ENCODE data around the gene ZNF367.
A peak's percentile ranks its signal among the peaks of the same experiment; 100 is the strongest.

The ZNF367 gene

GRCh38 chr9:96459268-96460007 is 41.3 kb upstream of the ZNF367 start:
- TF ChIP-seq, protein P1, sequence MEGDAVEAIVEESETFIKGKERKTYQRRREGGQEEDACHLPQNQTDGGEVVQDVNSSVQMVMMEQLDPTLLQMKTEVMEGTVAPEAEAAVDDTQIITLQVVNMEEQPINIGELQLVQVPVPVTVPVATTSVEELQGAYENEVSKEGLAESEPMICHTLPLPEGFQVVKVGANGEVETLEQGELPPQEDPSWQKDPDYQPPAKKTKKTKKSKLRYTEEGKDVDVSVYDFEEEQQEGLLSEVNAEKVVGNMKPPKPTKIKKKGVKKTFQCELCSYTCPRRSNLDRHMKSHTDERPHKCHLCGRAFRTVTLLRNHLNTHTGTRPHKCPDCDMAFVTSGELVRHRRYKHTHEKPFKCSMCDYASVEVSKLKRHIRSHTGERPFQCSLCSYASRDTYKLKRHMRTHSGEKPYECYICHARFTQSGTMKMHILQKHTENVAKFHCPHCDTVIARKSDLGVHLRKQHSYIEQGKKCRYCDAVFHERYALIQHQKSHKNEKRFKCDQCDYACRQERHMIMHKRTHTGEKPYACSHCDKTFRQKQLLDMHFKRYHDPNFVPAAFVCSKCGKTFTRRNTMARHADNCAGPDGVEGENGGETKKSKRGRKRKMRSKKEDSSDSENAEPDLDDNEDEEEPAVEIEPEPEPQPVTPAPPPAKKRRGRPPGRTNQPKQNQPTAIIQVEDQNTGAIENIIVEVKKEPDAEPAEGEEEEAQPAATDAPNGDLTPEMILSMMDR (IDR thresholded peaks at IDR 0.05; ENCODE audit: low read depth, low read length, missing control alignments), result no peak
- no peak overlapping the region for H3K4me3 ChIP-seq (ENCODE audit: low read depth, low read length)
- no peak for DNase-seq (ENCODE audit: low read depth)

DNA sequence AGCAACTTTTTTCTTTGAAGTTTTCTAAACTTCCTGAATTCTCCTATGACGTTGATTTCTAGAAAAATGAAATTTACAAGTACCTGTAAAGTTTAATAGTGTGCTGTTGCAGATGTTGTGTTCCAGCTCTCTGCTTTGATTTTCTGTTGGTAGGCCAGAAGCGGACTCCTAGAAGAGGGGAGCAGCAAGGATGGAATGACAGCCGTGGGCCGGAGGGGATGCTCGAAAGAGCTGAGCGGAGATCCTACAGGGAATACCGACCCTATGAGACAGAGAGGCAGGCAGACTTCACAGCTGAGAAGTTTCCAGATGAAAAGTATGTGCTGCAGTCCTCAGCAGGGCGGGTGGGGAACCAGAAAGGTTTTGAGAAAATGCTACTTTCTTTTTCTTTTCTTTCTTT is 40.1 kb upstream of the ZNF367 start:
- DNase-seq (ENCODE audit: low read depth), result no peak
- TF ChIP-seq, protein P1 (IDR thresholded peaks at IDR 0.05; ENCODE audit: low read depth, low read length, missing control alignments), result no peak
- H3K4me3 ChIP-seq (ENCODE audit: low read depth, low read length), result no peak overlapping the region

DNA sequence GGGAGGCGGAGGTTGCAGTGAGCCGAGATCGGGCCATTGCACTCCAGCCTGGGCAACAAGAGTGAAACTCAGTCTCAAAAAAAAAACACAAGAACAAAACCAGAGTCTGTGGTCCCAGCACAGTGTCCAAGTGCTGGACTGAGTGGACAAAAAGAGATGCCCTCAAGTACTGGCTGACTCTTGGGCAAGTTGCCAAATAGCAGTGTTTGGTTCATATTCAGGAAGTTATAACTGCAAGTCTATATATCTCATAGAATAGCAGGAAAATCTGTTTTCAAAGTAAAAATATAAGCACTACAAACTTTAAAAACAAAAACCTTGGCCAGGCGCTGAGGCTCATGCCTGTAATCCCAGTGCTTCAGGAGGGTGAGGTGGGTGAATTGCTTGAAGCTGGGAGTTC is 39.1 kb upstream of the ZNF367 start:
- no peak for DNase-seq (ENCODE audit: low read depth)
- TF ChIP-seq, protein P1 (IDR thresholded peaks at IDR 0.05; ENCODE audit: low read depth, low read length, missing control alignments), result no peak
- no peak overlapping the region for H3K4me3 ChIP-seq (ENCODE audit: low read depth, low read length)

GRCh38 chr9:96453625-96454024 is 35.5 kb upstream of the ZNF367 start:
- no peak for DNase-seq (ENCODE audit: low read depth)
- TF ChIP-seq, protein P1 (IDR thresholded peaks at IDR 0.05; ENCODE audit: low read depth, low read length, missing control alignments), result peak; percentile 37
- H3K4me3 ChIP-seq (ENCODE audit: low read depth, low read length), result no peak overlapping the region

DNA sequence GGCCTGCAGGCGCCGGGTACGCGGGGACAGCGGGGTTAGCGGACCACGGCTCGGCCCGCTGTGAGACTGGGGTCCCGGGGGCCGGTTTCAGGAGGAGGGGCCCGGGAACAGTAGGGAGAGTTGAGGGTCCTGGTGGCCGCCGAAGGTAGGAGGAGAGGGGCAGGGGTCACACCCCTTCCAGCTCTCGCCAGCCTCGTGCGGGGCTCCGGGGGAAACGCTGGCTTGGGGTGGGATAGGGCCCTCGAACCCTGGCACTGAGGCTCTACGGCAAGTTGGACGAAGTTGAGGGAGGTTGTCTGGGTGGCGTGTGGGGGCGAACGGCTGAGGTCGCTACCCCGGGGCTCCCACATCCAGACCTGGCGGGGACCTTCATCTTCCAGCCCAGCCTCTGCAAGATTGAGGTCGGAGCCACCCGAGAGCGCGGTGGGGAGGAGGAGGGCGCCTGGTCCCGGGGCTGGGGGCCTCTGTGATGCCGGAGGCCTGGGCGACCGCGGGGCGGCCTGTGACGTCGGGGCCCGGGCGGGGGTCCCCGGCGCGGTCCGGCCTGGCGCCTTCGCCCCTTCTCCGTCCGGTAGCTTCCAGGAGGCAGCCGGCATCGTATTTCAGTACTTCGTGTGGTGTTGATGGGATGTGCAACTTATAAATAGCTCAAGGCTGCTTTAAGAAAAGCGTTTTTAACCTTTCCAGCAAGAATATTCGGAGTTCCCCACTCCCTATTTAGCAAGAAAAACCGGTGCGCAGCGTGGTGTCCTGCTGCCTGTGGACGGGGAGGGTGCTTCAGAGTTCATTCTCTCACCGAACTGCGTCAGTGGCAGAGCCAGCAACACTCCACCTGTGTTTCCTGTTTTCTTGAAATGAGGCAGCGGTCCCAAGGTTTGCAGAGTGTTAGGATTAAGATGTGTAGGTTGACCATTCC is 32.7 kb upstream of the ZNF367 start:
- no peak for DNase-seq (ENCODE audit: low read depth)
- TF ChIP-seq, protein P1 (IDR thresholded peaks at IDR 0.05; ENCODE audit: low read depth, low read length, missing control alignments), result no peak
- H3K4me3 ChIP-seq (ENCODE audit: low read depth, low read length), result peak overlapping the region; percentile 86

- peak; percentile 73 for DNase-seq (ENCODE audit: low read depth)
- TF ChIP-seq, protein P1 (IDR thresholded peaks at IDR 0.05; ENCODE audit: low read depth, low read length, missing control alignments), result no peak
- H3K4me3 ChIP-seq (ENCODE audit: low read depth, low read length), result peak within 1 kb of the TSS; percentile 86
Observed at GRCh38 chr9:96449845-96450612, 31.9 kb upstream of the ZNF367 start, which contains the start of gene HABP4. Gene HABP4, plus strand, starts transcription at chr9:96450169. Its CDS starts 111 bp downstream, at chr9:96450280.

Measured in GM12864 (cell line).